ENCODE data around the gene CNOT11.

Gene CNOT11

DNA sequence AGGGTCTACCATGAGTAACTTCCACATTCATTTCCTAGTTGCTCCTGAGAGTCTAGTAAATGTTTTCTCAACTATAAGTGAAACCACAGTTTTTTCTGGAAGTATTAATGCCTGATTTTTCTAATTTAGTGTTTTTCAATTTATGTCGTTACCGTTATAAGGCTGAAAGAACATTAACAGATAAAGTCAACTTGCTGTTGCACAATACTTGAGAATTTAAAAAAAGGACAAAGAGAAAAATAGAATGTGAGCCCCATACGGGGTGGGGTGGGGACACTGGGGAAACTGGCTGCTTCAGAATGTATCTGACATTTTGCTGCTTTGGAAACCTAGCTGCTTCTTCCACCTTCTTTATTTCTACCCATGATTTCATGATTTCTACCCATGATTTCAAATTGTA is 26.2 kb downstream of the CNOT11 start:
- DNase-seq (ENCODE audit: low read depth): no peak

DNA sequence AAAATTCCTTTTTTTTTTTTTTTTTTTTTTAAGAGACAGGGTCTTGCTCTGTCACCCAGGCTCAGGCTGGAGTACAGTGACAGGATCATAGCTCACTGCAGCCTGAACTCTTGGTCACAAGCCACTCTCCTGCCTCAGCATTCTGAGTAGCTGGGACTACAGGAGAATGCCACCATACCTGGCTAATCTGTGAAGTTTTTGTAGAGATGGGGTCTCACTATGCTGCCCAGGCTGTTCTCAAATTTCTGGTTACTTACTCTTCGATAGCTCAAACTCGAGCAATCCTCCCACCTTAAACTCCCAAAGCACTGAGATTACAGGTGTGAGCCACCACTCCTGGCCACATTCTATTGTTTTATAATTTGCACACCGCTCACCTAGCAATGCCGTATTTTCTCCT is 28.8 kb downstream of the CNOT11 start:
- no peak for DNase-seq (ENCODE audit: low read depth)

DNA sequence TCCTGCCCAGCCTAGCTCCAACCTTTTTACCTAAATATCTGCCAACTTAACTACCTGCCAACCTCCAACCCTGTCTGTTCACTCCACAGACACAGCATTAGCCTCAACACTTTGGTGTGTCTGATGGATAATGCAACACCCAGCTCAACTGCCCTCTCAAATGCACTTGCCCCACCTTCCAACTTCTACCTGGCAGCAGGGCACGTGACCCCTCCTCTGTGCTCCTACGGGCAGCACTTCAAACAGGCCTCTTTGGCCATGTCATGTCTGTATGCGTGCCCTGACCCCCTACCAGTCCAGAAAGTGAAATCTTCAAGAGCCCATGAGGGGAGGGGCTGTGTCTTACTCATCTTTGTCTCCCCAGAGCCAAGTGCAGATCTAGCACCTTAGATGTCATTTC is 30.3 kb downstream of the CNOT11 start:
- DNase-seq (ENCODE audit: low read depth): no peak

DNA sequence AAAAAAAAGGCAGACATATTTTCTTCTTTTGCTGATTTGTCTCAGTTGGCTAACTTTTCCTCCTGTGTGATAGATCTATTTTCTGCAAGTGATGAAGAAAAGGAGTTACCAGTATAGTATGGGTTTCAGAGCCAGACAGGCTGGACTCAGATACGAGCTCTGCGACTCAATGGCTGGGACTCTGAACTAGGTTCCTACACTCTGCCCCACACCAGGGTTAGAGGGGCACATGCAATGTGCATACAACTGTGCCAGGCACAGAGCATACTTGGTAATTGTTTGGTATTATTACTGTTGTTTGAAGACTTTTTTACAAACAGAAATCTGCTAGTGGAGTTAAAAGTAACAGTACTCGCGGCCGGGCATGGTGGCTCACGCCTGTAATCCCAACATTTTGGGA is 34.0 kb downstream of the CNOT11 start:
- DNase-seq (ENCODE audit: low read depth): no peak

DNA sequence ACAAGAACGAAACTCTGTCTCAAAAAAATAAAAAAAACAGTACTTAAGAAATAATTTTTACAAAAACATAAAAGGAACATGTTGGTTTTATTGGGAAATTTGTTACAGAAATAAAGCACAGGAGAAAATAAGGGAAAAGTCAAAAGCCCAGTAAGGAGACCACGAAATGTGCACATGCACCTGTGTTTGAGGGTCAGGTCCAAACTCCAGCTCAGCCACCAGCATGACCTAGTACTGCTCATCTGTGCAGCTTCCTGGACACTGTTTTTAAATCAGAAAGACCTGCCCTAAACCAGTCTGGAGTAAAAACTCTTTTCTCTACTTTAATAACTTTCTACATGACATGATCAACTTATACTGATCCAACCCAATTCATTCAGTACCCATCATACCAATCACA is 34.6 kb downstream of the CNOT11 start:
- DNase-seq (ENCODE audit: low read depth): no peak

DNA sequence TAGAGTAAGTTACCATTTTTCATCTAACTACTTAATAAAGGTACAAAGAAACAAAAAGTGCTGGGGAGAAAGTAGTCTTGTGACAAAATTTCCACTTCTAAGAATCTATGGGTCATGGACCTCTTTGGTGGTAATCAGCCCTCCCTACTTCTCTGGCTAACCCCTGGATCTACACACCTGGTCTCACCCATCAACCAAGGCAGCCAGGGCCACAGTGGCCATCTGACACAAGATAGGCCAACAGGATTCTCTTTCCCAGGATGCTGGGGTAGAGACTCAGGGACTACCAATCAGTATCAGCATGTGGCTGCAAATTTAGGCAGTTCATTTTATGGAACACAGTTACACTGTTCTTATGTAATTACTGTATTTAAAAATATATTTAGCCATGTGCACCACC is 38.0 kb downstream of the CNOT11 start:
- DNase-seq (ENCODE audit: low read depth): no peak

DNA sequence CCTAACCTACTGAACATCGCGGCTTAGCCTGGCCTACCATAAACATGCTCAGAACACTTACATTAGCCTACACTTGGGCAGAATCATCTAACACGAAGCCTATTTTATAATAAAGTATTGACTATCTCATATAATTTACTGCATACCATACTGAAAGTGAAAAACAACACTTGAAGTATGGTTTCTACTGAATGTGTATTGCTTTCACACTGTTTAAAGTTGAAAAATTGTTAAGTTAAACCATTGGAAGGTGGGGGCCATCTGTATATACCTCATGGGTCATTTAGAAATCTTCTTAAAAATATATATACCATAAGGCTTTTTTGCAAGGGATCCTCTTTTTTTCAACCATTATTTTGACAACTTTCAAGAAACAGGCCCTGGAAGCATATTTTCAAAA is 39.3 kb downstream of the CNOT11 start:
- DNase-seq (ENCODE audit: low read depth): no peak

DNA sequence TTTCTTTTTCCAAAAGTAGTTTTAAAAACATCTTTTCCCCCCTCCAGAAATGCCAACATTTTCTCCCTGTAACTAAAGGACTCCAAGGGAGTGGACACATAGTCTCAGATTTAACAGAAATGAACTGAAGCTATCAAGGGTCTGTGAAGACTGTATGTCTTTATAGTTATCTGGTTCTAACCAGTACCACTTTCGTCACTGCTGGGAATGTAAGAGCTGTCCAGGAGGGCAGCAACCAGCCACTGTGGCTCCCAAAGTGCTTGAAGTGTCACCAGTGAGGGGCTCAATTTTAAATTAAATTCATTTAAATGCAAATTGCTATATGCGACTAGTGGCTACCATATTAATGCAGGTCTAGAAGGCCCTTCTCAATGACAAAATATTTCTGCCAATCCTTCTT is 40.9 kb downstream of the CNOT11 start:
- no peak for DNase-seq (ENCODE audit: low read depth)

DNA sequence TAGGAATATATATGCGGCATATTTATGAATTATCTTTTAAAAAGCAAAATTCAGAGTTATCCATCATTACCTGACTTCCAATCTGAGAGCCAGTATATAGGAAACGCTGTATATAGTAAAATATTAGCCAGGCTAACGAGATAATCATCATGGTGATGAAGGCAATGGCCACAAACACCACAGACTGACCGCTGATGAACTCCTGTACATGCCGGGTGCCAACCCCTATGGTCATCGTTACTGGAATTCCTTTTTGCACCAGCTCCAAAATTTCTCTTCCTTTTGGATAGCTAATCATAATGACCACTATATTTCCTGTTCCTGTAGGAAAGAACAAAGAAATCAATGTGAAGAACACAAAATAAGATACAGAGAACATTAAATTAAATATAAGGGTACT is 42.2 kb downstream of the CNOT11 start:
- no peak for DNase-seq (ENCODE audit: low read depth)

DNA sequence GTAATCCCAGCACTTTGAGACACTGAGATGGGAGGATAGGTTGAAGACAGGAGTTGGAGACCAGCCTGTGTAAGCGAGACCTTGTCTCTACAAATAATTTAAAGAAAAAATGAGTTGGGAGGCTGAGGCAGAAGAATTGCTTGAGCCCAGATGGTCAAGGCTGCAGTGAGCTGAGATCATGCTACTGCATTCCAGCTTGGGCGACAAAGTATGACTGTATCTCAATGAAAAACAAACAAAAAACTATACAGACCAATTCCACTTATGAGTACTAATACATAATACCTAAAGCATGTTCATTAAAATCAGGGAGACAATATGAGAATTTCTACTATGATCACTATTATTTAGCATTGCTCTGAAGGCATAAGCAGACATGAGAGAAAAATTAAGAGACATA is 43.2 kb downstream of the CNOT11 start:
- no peak for DNase-seq (ENCODE audit: low read depth)

DNA sequence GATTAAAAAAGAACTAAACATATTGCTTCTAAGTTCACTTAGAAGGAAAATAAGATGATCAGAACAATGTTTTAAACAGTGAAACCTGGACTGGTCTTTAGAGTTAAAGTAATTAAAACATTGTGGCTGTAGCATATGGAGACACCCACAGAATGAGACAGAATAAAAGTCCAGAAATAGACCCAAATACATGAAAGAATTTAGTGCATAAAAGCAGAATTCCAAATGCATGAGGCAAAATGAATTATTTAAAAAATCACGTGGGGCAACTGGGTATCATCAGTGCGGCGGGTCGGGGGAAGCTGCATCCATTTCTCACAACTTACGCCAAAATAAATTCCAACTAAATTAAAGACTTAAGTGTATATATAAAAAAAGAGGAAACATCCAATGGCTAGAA is 43.7 kb downstream of the CNOT11 start:
- no peak for DNase-seq (ENCODE audit: low read depth)

DNA sequence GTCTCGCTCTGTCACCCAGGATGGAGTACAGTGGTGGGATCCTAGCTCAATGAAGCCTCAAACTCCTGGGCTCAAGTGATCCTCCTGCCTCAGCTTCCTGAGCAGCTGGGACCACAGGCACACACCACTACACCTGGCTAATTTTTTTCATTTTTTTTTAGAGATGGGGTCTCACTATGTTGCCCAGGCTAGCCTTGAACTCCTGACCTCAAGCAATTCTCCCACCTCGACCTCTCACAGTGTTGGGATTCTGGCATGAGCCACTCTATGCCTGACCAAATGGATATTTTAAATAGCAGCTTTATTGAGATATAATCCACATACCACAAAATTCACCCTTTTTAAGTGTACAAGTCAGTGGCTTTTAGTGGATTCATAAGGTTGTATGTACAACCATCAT is 44.7 kb downstream of the CNOT11 start:
- no peak for DNase-seq (ENCODE audit: low read depth)

DNA sequence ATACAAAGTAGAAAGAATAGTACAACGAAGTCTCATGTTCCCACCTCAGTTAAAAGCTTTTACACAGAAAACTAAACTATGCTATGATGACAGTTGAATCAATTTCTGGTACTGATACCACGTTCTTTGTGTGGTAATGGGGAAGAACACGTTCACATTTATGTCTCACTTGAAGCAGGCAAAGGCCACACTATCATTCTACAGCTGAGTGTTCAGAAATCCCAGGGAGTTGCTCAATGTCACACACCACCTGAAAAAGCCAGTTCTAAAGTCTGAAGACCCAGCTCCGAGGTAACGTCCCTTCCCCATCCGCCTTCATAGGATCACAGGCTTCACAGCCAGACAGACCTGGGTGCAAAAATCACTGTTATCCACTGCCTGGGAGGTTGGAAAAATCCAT is 46.9 kb downstream of the CNOT11 start:
- no peak for DNase-seq (ENCODE audit: low read depth)

DNA sequence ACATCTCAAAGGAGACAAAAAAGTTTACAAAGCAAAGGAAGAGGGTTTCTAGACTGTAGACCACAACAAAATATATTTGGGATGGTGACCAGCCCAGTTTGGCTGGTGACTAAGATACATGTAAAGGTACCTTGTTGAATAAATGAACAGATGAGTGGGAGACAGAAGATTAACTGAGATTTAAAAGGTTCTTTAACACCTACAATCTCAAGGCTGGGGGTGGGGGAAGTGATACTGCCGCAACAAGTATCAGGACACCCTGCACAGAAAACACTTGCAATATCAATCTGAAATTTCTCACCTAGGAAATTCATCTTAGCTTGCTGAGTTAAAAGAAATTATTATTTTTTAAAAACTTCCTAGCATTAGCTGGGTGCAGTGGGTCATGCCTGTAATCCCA is 47.5 kb downstream of the CNOT11 start:
- no peak for DNase-seq (ENCODE audit: low read depth)

DNA sequence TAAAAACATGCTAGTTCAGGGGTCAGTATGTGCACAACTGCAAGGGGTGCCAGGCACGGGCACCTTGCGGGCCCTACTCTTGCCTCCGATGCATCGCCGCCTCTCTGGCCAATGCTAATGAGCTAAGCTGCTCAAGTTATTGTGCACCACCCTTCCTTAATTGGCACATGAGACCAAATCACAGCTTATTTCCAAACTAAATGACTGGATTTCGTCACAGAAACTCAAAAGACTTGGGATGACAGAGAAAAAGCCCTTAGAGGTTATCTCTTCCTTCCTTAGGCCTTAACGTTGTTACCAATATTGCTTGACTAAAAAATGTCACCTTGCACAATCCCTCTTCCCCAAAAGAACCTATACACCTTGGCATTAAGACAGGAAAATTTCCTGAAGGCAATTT is 48.1 kb downstream of the CNOT11 start:
- DNase-seq (ENCODE audit: low read depth): no peak

DNA sequence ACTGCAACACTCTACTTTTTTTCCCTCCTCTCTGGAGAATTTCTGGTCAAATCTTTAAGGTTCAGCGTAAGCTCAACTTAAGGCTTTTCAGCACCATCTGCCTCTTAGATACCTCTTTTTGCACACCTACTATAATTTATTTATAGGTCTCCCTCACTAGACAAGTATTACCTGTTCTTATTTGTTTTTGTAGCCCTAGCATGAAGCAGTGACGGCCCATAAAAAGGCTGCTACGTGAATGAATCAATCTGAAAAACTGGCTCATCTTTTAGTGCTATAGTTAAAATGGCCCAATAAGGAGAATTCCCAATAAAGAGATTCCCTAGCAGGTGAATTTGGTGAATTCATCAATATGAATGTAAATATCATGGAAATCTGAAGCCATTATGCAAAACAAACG is 49.3 kb downstream of the CNOT11 start:
- DNase-seq (ENCODE audit: low read depth): no peak

DNA sequence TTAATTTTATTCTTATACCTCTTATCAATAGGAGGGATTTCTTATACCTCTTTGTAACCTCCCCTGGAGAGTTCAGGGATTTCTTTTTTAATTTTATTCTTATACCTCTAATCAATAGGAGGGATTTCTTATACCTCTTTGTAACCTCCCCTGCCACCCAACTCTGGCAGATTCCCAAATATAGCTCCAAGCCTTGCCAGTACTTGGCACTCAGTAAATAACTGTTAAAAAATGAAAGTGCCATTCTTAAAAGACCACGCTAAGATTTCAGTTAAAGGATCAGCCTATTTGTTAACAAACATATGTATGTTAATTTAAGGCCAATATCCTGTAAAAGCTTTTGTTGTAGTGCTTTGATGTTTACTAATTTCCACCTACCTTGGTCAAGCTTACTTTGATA is 51.0 kb downstream of the CNOT11 start:
- DNase-seq (ENCODE audit: low read depth): no peak

DNA sequence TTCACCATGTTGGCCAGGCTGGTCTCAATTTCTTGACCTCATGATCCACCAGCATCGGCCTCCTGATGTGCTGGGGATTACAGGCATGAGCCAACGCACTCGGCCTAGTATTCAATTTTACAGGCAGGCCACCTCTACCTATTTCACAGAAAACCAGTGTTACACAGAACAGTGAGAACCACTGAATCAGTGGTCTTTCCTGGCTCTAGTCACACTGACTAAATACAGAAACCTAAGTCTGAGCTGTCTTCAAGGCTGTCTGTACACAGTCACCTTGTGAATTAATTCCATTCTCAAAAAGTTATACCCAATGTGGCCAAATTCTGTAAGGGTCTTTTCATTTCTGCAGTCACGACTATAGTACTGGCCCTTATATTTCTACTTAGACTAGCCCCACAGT is 52.3 kb downstream of the CNOT11 start:
- DNase-seq (ENCODE audit: low read depth): no peak

DNA sequence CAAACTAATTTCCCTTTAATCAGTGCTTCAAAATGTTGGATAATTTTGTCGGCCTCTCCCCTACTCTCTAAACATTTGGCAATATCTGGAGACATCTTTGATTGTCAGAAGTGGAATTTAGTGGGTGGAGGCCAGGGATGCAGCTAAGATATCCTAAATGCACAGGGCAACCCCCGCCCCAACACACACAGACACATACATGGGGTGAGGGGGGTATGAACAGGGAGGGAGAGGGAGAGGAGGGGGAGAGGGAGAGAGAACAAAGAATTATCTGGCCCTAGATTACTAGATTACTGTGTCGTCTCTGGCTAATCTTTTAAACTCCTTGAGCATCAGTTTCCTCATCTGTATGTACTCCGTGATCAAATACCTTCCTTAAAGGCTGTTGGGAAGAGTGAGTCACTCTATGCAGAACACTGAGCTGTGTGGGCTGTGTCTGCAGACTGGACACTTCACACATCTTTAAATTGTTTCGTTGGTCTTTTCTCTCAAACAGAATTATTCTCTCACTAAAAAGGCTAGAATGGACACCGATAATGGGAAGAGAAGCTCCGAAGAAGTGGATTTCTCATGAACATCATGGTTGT is 52.9 kb downstream of the CNOT11 start:
- no peak for DNase-seq (ENCODE audit: low read depth)

DNA sequence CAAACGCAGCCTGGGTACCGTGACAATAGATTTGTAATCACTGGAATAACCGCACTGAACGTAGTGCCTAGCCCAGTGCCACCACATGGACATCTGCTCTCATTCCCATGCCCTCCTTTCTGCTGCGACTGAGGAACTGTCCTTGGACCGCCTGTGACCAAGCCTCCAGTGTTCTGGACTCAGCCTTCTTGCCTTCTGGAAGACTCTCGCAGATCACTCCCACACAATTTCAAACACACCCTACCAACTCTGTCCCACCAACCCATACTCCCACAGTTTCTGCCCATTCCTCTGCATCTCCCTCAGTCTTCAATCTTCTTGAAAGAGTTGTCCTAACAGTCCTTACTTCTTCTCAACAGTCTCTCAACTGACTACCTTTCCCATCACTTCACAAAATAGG is 53.7 kb downstream of the CNOT11 start:
- no peak for DNase-seq (ENCODE audit: low read depth)

DNA sequence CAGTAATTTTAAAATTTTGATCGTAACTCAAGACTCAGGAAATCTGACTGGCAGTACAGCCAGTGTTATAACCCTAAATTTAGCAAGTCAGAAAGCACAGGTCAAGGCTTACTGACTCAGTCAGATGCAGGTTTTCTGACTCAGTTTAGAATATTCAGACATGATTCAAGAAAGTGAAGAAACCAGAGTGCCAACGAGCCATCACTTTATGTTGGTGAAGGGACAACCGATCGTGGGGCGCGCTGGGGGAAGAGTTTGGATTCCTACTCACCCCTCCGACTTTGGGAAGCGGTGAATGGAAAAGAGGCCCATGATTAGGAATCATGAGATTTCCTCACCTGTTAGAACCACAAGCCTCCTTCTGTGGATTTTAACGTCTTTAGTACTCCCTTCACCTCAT is 54.8 kb downstream of the CNOT11 start:
- DNase-seq (ENCODE audit: low read depth): no peak

DNA sequence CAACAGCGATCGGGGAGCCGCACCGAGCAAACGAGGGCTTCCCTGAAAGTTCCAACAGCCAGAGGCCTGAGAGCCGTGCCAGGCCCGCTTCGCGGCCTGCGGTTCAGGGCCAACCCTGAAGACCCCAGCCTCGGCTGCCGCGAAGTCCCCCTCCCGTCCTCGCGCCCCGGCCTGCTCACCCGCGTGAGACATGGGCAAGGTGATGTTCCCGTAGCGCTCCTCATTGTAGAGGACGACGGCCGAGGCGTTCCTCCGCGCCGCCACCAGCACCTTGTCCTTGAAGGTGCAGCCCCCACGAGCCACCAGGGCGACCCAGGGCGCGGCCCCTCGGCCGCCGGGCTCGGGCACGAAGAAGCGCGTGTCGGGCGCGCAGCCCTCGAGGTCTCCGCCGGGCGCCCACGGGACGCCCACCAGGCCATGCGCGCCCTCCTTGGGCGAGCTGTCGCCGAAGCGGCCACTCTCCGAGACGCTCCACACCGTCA is 55.3 kb downstream of the CNOT11 start:
- DNase-seq (ENCODE audit: low read depth): no peak

DNA sequence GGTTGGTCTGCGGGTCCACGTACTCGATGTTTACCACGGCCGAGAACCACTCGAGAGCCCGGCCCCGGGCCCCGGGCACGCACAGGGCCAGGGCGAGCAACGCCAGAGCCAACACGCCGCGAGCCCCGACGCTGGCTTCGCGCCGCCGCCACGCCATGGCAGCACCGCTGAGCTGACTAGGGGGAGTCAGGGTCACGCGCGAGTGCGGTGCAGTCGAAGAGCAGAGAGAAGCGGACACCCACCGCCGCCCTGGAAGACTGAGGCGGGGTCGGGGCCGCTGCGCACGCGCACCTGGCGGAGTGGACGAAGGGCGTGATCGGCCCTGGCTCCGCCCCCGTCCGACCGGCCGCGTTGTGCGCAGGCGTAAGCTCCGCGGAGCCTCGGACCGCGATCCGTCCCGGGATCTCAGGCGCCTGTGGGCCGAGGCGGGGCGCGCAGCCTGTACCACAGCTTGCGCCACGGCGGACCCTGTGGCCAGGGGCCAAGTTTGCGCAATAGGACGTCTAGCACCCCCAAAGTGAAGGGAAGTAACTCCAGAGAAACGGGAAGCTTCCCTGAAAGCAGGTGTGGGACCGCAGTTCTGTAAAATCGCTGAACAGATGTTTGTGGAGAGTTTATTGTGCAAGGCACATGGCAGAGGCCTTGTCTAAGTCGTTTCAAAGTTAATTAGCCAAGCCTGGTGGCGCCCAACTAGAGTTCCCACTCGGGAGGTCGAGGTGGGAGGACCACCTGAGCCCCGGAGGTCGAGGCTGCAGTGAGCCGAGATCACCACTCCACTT is 55.9 kb downstream of the CNOT11 start, which contains the start of gene RNF149:
Gene RNF149 (minus strand): TSS at position 270 of the 779 bp plus-strand sequence. CDS start 113 bp downstream, at position 157.
- peak; percentile 89 for DNase-seq (ENCODE audit: low read depth)
